NCI-H748 treated with DMSO at 0.1 percent for 48 hours (cell line): ENCODE measurements around the gene TAPBPL.
"Not testable (repeated sequence)": the region's sequence is repeated elsewhere in the genome, so short reads cannot be mapped to it uniquely, and the experiment has no call there.

Experiments used
- DNase-seq: peaks from one replicate; lab custom pipeline; 2025; lab: John Stamatoyannopoulos, UW

The TAPBPL gene

DNA sequence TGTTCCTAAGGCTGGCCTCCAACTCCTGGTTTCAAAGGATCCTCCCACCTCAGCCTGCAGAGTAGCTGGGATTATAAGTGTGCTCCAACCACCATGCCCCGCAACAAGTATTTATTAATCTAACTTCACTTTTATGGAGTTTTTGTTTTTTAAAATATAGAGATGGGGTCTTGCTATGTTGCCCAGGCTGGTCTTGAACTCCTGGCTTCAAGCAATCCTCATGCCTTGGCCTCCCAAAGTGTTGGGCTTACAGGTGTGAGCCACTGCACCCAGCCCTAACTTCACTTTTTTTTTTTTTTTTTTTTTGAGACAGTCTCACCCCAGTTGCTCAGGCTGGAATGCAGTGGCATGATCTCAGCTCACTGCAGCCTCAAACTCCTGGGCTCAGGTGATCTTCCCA is 38.8 kb downstream of the TAPBPL start:
- not testable (repeated sequence) for DNase-seq

- DNase-seq, result peak; percentile 73
Observed at GRCh38 chr12:6492838-6493496, 41.1 kb downstream of the TAPBPL start, which contains the start of gene MRPL51. TSS of gene MRPL51 (minus strand) at chr12:6493262. CDS start at chr12:6493136, 126 bp downstream.

- DNase-seq, result peak; percentile 59
Observed at GRCh38 chr12:6493497-6494257, 41.8 kb downstream of the TAPBPL start, which contains the start of gene NCAPD2. TSS of gene NCAPD2 (plus strand) at chr12:6494102. CDS start at chr12:6495099, 997 bp downstream.

- DNase-seq, result no peak
Observed at GRCh38 chr12:6494258-6494743, 42.5 kb downstream of the TAPBPL start.

DNA sequence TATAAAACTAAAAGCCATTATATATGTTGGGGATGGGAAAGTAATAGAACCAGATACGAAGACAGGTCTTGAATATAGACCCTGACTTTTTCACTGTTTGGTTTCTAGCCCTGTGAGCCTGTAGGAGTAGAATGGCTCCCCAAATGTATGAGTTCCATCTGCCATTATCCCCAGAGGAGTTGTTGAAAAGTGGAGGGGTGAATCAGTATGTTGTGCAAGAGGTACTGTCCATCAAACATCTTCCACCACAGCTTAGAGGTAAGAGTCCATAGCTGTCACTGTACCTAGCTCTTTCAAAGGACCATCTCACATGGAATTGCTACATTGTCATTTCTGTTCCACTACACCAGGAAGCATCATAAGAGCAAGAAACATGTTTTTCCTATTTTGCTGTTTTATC is 43.1 kb downstream of the TAPBPL start:
- DNase-seq, result no peak

- not testable (repeated sequence) for DNase-seq
Observed at GRCh38 chr12:6497291-6497690, 45.4 kb downstream of the TAPBPL start.

DNA sequence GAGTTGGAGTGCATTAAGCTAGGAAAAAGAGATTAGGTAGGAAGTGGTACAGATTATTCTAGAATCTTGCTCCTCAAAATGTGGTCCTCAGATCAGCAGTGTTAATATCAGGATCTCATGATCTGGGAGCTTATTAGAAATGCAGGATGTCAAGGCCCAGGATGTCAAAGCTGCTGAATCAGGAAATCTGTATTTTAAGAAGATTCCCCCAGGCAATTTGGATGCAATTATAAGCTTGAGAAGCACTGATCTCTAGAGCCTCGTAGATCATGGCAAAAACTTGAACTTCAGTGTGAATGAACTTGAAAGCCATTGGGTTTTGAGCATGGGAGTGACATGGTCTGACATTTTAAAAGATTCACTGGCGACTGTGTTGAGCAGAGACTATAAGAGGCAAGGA is 48.6 kb downstream of the TAPBPL start:
- DNase-seq, result no peak

- DNase-seq, result no peak
Observed at GRCh38 chr12:6507102-6507998, 55.5 kb downstream of the TAPBPL start.

DNA sequence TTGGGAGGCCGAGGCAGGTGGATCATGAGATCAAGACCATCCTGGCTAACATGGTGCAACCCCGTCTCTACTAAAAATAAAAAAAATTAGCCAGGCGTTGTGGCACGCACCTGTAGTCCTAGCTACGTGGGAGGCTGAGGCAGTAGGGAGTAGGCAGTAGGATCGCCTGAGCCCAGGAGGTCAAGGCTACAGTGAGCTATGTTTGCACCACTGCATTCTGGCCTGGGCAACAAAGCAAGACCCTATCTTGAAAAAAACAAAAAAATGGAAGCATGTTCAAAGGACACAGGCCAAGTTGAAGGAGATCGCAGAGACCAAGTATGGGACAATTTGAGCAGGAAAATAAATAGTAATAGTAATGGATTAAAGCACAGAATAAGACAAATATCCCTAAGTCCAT is 56.2 kb downstream of the TAPBPL start:
- no peak for DNase-seq
